Muscle of back (tissue), 11 donors: Measurements from ENCODE around the gene YARS1. TPM values are rescaled to one million over a fixed set of nuclear protein-coding genes. Genes with fewer than 3 reads are reported as not detected.
"Not testable (repeated sequence)": the region's sequence is repeated elsewhere in the genome, so short reads cannot be mapped to it uniquely, and the experiment has no call there.

Experiments
- DNase-seq, 3 donors: peaks; one replicate each; pipeline versions ENCODE4 v3.0.0 to v3.0.0-alpha.2; 2013
- polyA plus RNA-seq, 10 donors: library from polyadenylated mRNA; unstranded; fragments of 120-200 nt; gene quantifications; one replicate each; pipeline ENCODE4 v1.2.1, GENCODE V29; 2013; ENCODE audit not compliant: insufficient read length in 10 of 10

YARS1 gene
- polyA plus RNA-seq, 10 donors = 35.6 to 57.0 (median 45.0) TPM

GRCh38 chr1:32817815-32818786 lies 943 bp upstream of the YARS1 start:
- DNase-seq = peak; percentile 63 to 84 (median 73)

- peak in 2 of 3 donors; percentile 15 to 54 for DNase-seq
Measured at GRCh38 chr1:32816676-32817158, 441 bp downstream of the YARS1 start.

- DNase-seq = no peak
Measured at GRCh38 chr1:32813941-32814739, 3.0 kb downstream of the YARS1 start.

GRCh38 chr1:32811917-32812316 lies 5.2 kb downstream of the YARS1 start:
- no peak for DNase-seq

- DNase-seq = no peak
Measured at GRCh38 chr1:32811265-32811664, 5.9 kb downstream of the YARS1 start.

GRCh38 chr1:32810358-32810757 lies 6.8 kb downstream of the YARS1 start:
- no peak for DNase-seq

GRCh38 chr1:32808580-32808979 lies 8.6 kb downstream of the YARS1 start:
- DNase-seq = no peak

- no peak for DNase-seq
Measured at GRCh38 chr1:32806910-32807523, 10.1 kb downstream of the YARS1 start.

GRCh38 chr1:32806290-32806689 lies 10.9 kb downstream of the YARS1 start:
- no peak for DNase-seq

- DNase-seq = not testable (repeated sequence)
Measured at GRCh38 chr1:32804460-32804859, 12.7 kb downstream of the YARS1 start.

GRCh38 chr1:32801096-32801715 lies 16.0 kb downstream of the YARS1 start:
- peak in 1 of 3 donors; percentile 41 for DNase-seq

- DNase-seq = no peak
Measured at GRCh38 chr1:32798679-32799416, 18.3 kb downstream of the YARS1 start.

- no peak for DNase-seq
Measured at GRCh38 chr1:32798191-32798590, 19.0 kb downstream of the YARS1 start.

- no peak for DNase-seq
Measured at GRCh38 chr1:32797456-32797855, 19.7 kb downstream of the YARS1 start.

- not testable (repeated sequence) for DNase-seq
Measured at GRCh38 chr1:32795763-32796162, 21.4 kb downstream of the YARS1 start.

GRCh38 chr1:32791881-32792280 lies 25.3 kb downstream of the YARS1 start:
- DNase-seq = no peak

- DNase-seq = peak in 1 of 3 donors; percentile 70
Measured at GRCh38 chr1:32789356-32789755, 27.8 kb downstream of the YARS1 start.

- peak in 1 of 3 donors; percentile 22 for DNase-seq
Measured at GRCh38 chr1:32786856-32787255, 30.3 kb downstream of the YARS1 start.

GRCh38 chr1:32784817-32785216 lies 32.3 kb downstream of the YARS1 start:
- no peak for DNase-seq

- no peak for DNase-seq
Measured at GRCh38 chr1:32783851-32784250, 33.3 kb downstream of the YARS1 start.

GRCh38 chr1:32782086-32782485 lies 35.1 kb downstream of the YARS1 start:
- no peak for DNase-seq
